K562 (cell line): ENCODE results near the gene CXCL9. TPM values are rescaled to one million over a fixed set of nuclear protein-coding genes. Genes with fewer than 3 reads are reported as not detected.
A peak's percentile ranks its signal among the peaks of the same experiment; 100 is the strongest.
"Not testable (repeated sequence)": the region's sequence is repeated elsewhere in the genome, so short reads cannot be mapped to it uniquely, and the experiment has no call there.

Experiments
- ATAC-seq: fragments of 200-7000 bp; cut with Tn5 transposase; 3 replicates; pipeline ENCODE4 v1.9.1; 2020; ENCODE audit warnings: moderate library complexity
- BruUV-seq: library from RNA; stranded (reverse); fragments of 400-500 nt; replicated peaks from 2 replicates; lab custom pipeline; 2021; lab: Mats Ljungman, UMichigan
- CTCF ChIA-PET: fragments of 300-600 bp; formaldehyde crosslinking; extraction: SDS; loops from one replicate; lab custom pipeline; 2021; ENCODE audit warnings: low intra/inter-chr PET ratio; lab: Yijun Ruan, JAX
- POLR2A ChIA-PET: fragments of 300-600, 350-650 bp; sonication (Branson Sonifier 250); formaldehyde crosslinking; extraction: SDS; loops from one replicate; lab custom pipeline; 2021; ENCODE audit warnings: antibody characterized with exemption, inconsistent platforms; lab: Yijun Ruan, JAX
- DNase-seq, 4 experiments: peaks; one replicate each; pipeline versions ENCODE4 v3.0.0 to v3.0.0-alpha.2; 2011 to 2018; ENCODE audit warnings: low spot score in 3 of 4, mixed read lengths in 3 of 4; ENCODE audit errors: extremely low read depth in 1 of 4
- FAIRE-seq: peaks from 2 replicates; lab custom pipeline; 2011; peaks lifted over from hg19 to GRCh38; lab: Jason Lieb, UNC
- H2AFZ ChIP-seq: 2 replicates; pipeline ENCODE4 v1.6.0; 2011; ENCODE audit warnings: low read depth, low read length, control low read depth, inconsistent platforms
- H3K27ac ChIP-seq: fragments of 200-600 bp; 3 replicates; pipeline ENCODE4 v1.8.0; 2011; ENCODE audit warnings: low read depth, mild to moderate bottlenecking, control low read depth, inconsistent platforms, low read length, moderate library complexity, mixed read lengths; ENCODE audit errors: extremely low read depth
- H3K27me3 ChIP-seq, 2 experiments: fragments of 300-600 bp in 1 of 2; 2 replicates in 1 of 2; 3 replicates in 1 of 2; pipeline versions ENCODE4 v1.6.0 to v1.8.0; 2011; ENCODE audit warnings: inconsistent platforms in 2 of 2, low read length in 2 of 2, mild to moderate bottlenecking in 1 of 2, mixed read lengths in 1 of 2, moderate library complexity in 1 of 2; ENCODE audit not compliant: control insufficient read depth in 2 of 2, insufficient read depth in 2 of 2
- H3K36me3 ChIP-seq: fragments of 300-600 bp; 3 replicates; pipeline ENCODE4 v1.8.0; 2011; ENCODE audit warnings: mild to moderate bottlenecking, low read length, inconsistent platforms; ENCODE audit not compliant: control insufficient read depth, insufficient read depth
- H3K4me1 ChIP-seq, 2 experiments: fragments of 200-600 bp in 1 of 2; replicated peaks in 1 of 2; 2 replicates in 1 of 2; 3 replicates in 1 of 2; pipeline versions ENCODE4 v1.5.1 to v1.8.0; 2011; ENCODE audit warnings: inconsistent platforms in 2 of 2, low read length in 2 of 2, mild to moderate bottlenecking in 1 of 2, mixed read lengths in 1 of 2, moderate library complexity in 1 of 2; ENCODE audit not compliant: control insufficient read depth in 2 of 2, insufficient read depth in 2 of 2
- H3K4me2 ChIP-seq: 2 replicates; pipeline ENCODE4 v1.6.1; 2011; ENCODE audit warnings: low read length, control low read depth, inconsistent platforms, mixed read lengths; ENCODE audit not compliant: insufficient read depth
- H3K4me3 ChIP-seq: fragments of 200-600 bp; sonication (generic), shearing (Covaris generic); 2 replicates; pipeline ENCODE4 v1.5.1; 2016; ENCODE audit warnings: control low read depth, inconsistent platforms
- H3K79me2 ChIP-seq: fragments of 200-600 bp; 3 replicates; pipeline ENCODE4 v1.8.0; 2011; ENCODE audit warnings: low read length, inconsistent platforms; ENCODE audit not compliant: control insufficient read depth, insufficient read depth
- H3K9ac ChIP-seq, 2 experiments: 2 replicates each; pipeline versions ENCODE4 v1.6.0 to v1.6.1; 2011; ENCODE audit warnings: low read depth in 2 of 2, low read length in 2 of 2, control low read depth in 1 of 2, inconsistent platforms in 1 of 2, mild to moderate bottlenecking in 1 of 2, mixed read lengths in 1 of 2; ENCODE audit not compliant: insufficient read depth in 1 of 2
- H3K9me1 ChIP-seq: one replicate; pipeline ENCODE4 v1.6.0; 2011; ENCODE audit warnings: inconsistent platforms, mild to moderate bottlenecking, low read length, moderate library complexity; ENCODE audit not compliant: control insufficient read depth, insufficient read depth
- H3K9me3 ChIP-seq: replicated peaks from 2 replicates; pipeline ENCODE4 v1.5.1; 2011; ENCODE audit warnings: low read depth, low read length, inconsistent platforms; ENCODE audit not compliant: control insufficient read depth, insufficient read depth
- H4K20me1 ChIP-seq: replicated peaks from 2 replicates; pipeline ENCODE4 v1.6.1; 2011; ENCODE audit warnings: low read length, inconsistent platforms, mixed read lengths; ENCODE audit not compliant: control insufficient read depth, insufficient read depth
- MTA3 ChIP-seq: fragments of 450-650 bp; formaldehyde crosslinking; IDR thresholded peaks from 2 replicates; pipeline ENCODE4 v1.6.1; 2017; ENCODE audit warnings: mild to moderate bottlenecking, borderline replicate concordance
- NFYB ChIP-seq: IDR thresholded peaks from 2 replicates; pipeline ENCODE4 v1.6.1; 2011; ENCODE audit warnings: mild to moderate bottlenecking, moderate library complexity; ENCODE audit not compliant: insufficient read length; ENCODE audit errors: extremely low read depth
- POLR2A ChIP-seq: fragments of 450-650 bp; conservative IDR thresholded peaks from 2 replicates; pipeline ENCODE4 v1.6.1; 2016
- POLR2B ChIP-seq: fragments of 450-650 bp; IDR thresholded peaks from 2 replicates; pipeline ENCODE4 v1.6.1; 2018; ENCODE audit warnings: low read depth; ENCODE audit not compliant: partially characterized antibody
- POLR2G ChIP-seq: fragments of 200-400 bp; formaldehyde crosslinking; IDR thresholded peaks from 2 replicates; pipeline ENCODE4 v1.6.1; 2017; ENCODE audit warnings: low read depth, mild to moderate bottlenecking, antibody characterized with exemption, low read length, moderate library complexity
- POLR2H ChIP-seq: IDR thresholded peaks from 2 replicates; pipeline ENCODE4 v1.6.1; 2016; ENCODE audit warnings: missing genetic modification characterization, low read depth, mild to moderate bottlenecking, control low read depth, missing compliant biosample characterization, moderate library complexity
- RBFOX2 ChIP-seq: fragments of 200-400 bp; formaldehyde crosslinking; IDR thresholded peaks from 2 replicates; pipeline ENCODE4 v1.6.1; 2017; ENCODE audit warnings: low read depth, mild to moderate bottlenecking, low read length, moderate library complexity
- SUPT5H ChIP-seq: fragments of 450-650 bp; IDR thresholded peaks from 2 replicates; pipeline ENCODE4 v1.6.1; 2016
- WGBS: fragments of 100-300 bp; shearing (Covaris generic); methylation state at CpG from one replicate; pipeline ENCODE4 v1.1.6; 2016; ENCODE audit warnings: low coverage, mixed read lengths; ENCODE audit not compliant: insufficient coverage; ENCODE audit errors: missing lambda C conversion rate; 5-methylcytosine and 5-hydroxymethylcytosine counted together
- in situ Hi-C: fragments of 300-500 bp; cut with MboI; formaldehyde crosslinking; loops from 4 replicates; pipeline ENCODE4 v1.15.0; 2018; ENCODE audit warnings: inconsistent platforms, mixed read lengths
- intact Hi-C: fragments of 100-400 bp; cut with micrococcal nuclease; formaldehyde crosslinking; loops from 2 replicates; pipeline ENCODE4 v1.14.2; 2022
- polyA plus RNA-seq, 8 experiments: library from polyadenylated mRNA; depleted of rRNA in 4 of 8; stranded (reverse) in 5 of 8; unstranded in 3 of 8; fragments of >200 nt; fragmentation: Nextera tagmentation in 2 of 8; fragmentation: Illumina TruSeq in 1 of 8; extraction: Ambion mirVana in 2 of 8; extraction: Trizol in 1 of 8; gene quantifications; 2 replicates each; pipeline versions ENCODE4 v1.2.1 to v1.2.3, GENCODE V29; 2011 to 2014; ENCODE audit warnings: inconsistent platforms in 1 of 8, missing spikeins in 1 of 8
- total RNA-seq, 7 experiments: library from RNA; depleted of rRNA in 6 of 7; stranded (reverse); fragments of >200 nt in 6 of 7; fragmentation: Illumina TruSeq in 2 of 7; extraction: Trizol in 2 of 7; gene quantifications; 2 replicates each; pipeline versions ENCODE4 v1.2.1 to v1.2.3, GENCODE V29; 2011 to 2021; ENCODE audit warnings: low replicate concordance in 1 of 7

CXCL9 gene
- total and polyA plus RNA-seq, 9 of the 15 experiments (the other 6 are each of a cell fraction or from before 2014, with no cell fraction given) = not detected

GRCh38 chr4:76050560-76051050 is 43.3 kb upstream of the CXCL9 start:
- H3K4me1 ChIP-seq, H3K9me3 ChIP-seq, in situ Hi-C loops, DNase-seq, CTCF ChIA-PET, H4K20me1 ChIP-seq, H3K9me1 ChIP-seq, H3K79me2 ChIP-seq, intact Hi-C loops, ATAC-seq, H3K9ac ChIP-seq, H3K36me3 ChIP-seq, H3K4me3 ChIP-seq, H3K4me2 ChIP-seq, BruUV-seq, H3K27ac ChIP-seq, FAIRE-seq, H3K27me3 ChIP-seq, H2AFZ ChIP-seq: not testable (repeated sequence)
- POLR2A ChIA-PET = interaction anchor here (1.4 kb wide), 1 partner anchor 8 kb away, joined by 5 read pairs; no protein-coding TSS in a partner anchor
- WGBS = 38% methylated on average over 19 of the region's 27 CpGs

- WGBS = 21% methylated on average over 17 of the region's 17 CpGs
- Histone ChIP-seq H3K4me3 (peak overlapping the region; percentile 44), H2AFZ (0 out of 2 replicates have a peak overlapping the region, but pooled peaks have one; percentile 44), H3K9ac (peak overlapping the region; percentile 57 to 68; a peak in 2 of 4 replicates), H3K4me2 (peak overlapping the region; percentile 60; the same call in 1 of the 2 replicates)
- CTCF ChIA-PET, H3K4me1 ChIP-seq, H3K27ac ChIP-seq, intact Hi-C loops, ATAC-seq, H3K36me3 ChIP-seq, in situ Hi-C loops, H3K9me3 ChIP-seq, H3K27me3 ChIP-seq, H4K20me1 ChIP-seq, H3K79me2 ChIP-seq, H3K9me1 ChIP-seq, FAIRE-seq: not testable (repeated sequence)
- POLR2A ChIA-PET = interaction anchor here (1.4 kb wide), 1 partner anchor 9 kb away, joined by 5 read pairs; no protein-coding TSS in a partner anchor
- TSS peak; percentile 64 for BruUV-seq
- DNase-seq = peak in 1 of 4 experiments; percentile 25
- peak; percentile 67 for TF ChIP-seq POLR2H
- TF ChIP-seq RBFOX2 = peak; percentile 57
- TF ChIP-seq POLR2A = peak; percentile 80
- peak; percentile 54 for TF ChIP-seq MTA3
- TF ChIP-seq NFYB = peak; percentile 28
- TF ChIP-seq SUPT5H = peak; percentile 69
- TF ChIP-seq POLR2G = 0 out of 2 replicates have a peak, but pooled peaks have one; percentile 23
- TF ChIP-seq POLR2B = peak; percentile 50
These were observed 42.6 kb upstream of the CXCL9 start for GRCh38 chr4:76049860-76050416.

GRCh38 chr4:76044686-76045085 is 37.4 kb upstream of the CXCL9 start:
- BruUV-seq, H3K4me3 ChIP-seq, H3K27ac ChIP-seq, H3K36me3 ChIP-seq, CTCF ChIA-PET, H3K9ac ChIP-seq, H4K20me1 ChIP-seq, H3K9me3 ChIP-seq, H3K4me1 ChIP-seq, H3K4me2 ChIP-seq, POLR2A ChIA-PET, H3K9me1 ChIP-seq, in situ Hi-C loops, FAIRE-seq, H3K27me3 ChIP-seq, intact Hi-C loops, H3K79me2 ChIP-seq, H2AFZ ChIP-seq, ATAC-seq, DNase-seq: not testable (repeated sequence)
- WGBS = 28% methylated on average over 3 of the region's 4 CpGs
